ENCODE results near the gene TRDN. TPM values are rescaled to one million over a fixed set of nuclear protein-coding genes. Genes with fewer than 3 reads are reported as not detected.

TRDN gene
- polyA plus RNA-seq, 1 donor from 2014 or later: not detected

DNA sequence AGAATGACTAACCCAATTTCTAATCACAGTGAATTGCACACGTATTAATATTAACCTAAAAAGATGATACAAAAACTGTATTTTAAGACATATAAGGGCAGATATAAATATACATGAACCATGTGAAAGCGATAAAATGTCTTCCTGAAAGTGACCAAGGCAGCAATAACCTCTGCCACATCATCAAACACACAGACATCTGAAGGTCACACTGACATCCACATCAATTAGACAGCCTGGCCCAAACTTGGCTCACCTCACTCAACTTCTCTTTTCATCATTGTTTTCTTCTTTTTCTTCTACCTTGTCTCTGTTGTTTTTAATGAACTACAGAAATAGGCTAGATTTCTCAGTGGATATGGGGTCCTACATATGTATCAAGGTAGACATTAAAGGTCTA is 128.5 kb downstream of the TRDN start:
- no peaks in the 10 kb centered on the region for H3K36me3 ChIP-seq (ENCODE audit: insufficient read depth, low read length)
- H3K4me3 ChIP-seq (ENCODE audit: low read length): no peak overlapping the region
- H2AFZ ChIP-seq (ENCODE audit: low read depth, low read length): no peak overlapping the region
- H3K79me2 ChIP-seq (replicated peaks; ENCODE audit: insufficient read depth, low read length): no peaks in the 10 kb centered on the region
- no peaks in the 10 kb centered on the region for H3K9me3 ChIP-seq (ENCODE audit: low read length)
- no peaks in the 10 kb centered on the region for H3K27me3 ChIP-seq (ENCODE audit: insufficient read depth, low read depth, low read length)
- TF ChIP-seq RAD21 (conservative IDR thresholded peaks at IDR 0.05): no peak
- TF ChIP-seq, protein P1, sequence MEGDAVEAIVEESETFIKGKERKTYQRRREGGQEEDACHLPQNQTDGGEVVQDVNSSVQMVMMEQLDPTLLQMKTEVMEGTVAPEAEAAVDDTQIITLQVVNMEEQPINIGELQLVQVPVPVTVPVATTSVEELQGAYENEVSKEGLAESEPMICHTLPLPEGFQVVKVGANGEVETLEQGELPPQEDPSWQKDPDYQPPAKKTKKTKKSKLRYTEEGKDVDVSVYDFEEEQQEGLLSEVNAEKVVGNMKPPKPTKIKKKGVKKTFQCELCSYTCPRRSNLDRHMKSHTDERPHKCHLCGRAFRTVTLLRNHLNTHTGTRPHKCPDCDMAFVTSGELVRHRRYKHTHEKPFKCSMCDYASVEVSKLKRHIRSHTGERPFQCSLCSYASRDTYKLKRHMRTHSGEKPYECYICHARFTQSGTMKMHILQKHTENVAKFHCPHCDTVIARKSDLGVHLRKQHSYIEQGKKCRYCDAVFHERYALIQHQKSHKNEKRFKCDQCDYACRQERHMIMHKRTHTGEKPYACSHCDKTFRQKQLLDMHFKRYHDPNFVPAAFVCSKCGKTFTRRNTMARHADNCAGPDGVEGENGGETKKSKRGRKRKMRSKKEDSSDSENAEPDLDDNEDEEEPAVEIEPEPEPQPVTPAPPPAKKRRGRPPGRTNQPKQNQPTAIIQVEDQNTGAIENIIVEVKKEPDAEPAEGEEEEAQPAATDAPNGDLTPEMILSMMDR (IDR thresholded peaks at IDR 0.05; ENCODE audit: poor library complexity, severe bottlenecking): no peak
- no peak for TF ChIP-seq MXI1 (conservative IDR thresholded peaks at IDR 0.05; ENCODE audit: poor library complexity, severe bottlenecking)
- no peak for TF ChIP-seq SMC3 (conservative IDR thresholded peaks at IDR 0.05; ENCODE audit: poor library complexity)
- TF ChIP-seq, protein P2, sequence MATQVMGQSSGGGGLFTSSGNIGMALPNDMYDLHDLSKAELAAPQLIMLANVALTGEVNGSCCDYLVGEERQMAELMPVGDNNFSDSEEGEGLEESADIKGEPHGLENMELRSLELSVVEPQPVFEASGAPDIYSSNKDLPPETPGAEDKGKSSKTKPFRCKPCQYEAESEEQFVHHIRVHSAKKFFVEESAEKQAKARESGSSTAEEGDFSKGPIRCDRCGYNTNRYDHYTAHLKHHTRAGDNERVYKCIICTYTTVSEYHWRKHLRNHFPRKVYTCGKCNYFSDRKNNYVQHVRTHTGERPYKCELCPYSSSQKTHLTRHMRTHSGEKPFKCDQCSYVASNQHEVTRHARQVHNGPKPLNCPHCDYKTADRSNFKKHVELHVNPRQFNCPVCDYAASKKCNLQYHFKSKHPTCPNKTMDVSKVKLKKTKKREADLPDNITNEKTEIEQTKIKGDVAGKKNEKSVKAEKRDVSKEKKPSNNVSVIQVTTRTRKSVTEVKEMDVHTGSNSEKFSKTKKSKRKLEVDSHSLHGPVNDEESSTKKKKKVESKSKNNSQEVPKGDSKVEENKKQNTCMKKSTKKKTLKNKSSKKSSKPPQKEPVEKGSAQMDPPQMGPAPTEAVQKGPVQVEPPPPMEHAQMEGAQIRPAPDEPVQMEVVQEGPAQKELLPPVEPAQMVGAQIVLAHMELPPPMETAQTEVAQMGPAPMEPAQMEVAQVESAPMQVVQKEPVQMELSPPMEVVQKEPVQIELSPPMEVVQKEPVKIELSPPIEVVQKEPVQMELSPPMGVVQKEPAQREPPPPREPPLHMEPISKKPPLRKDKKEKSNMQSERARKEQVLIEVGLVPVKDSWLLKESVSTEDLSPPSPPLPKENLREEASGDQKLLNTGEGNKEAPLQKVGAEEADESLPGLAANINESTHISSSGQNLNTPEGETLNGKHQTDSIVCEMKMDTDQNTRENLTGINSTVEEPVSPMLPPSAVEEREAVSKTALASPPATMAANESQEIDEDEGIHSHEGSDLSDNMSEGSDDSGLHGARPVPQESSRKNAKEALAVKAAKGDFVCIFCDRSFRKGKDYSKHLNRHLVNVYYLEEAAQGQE (IDR thresholded peaks at IDR 0.05; ENCODE audit: borderline replicate concordance): no peak
- TF ChIP-seq TAF1 (IDR thresholded peaks at IDR 0.05; ENCODE audit: low read depth): no peak
- TF ChIP-seq EZH2 (IDR thresholded peaks at IDR 0.05; ENCODE audit: borderline replicate concordance, insufficient read depth, low read length, poor library complexity, severe bottlenecking): no peak
- no peak for TF ChIP-seq POLR2AphosphoS5 (IDR thresholded peaks at IDR 0.05)
- TF ChIP-seq EP300 (conservative IDR thresholded peaks at IDR 0.05; ENCODE audit: poor library complexity, severe bottlenecking): no peak
- no peaks in the 10 kb centered on the region for H3F3A ChIP-seq (ENCODE audit: insufficient read depth, low read length, poor library complexity, severe bottlenecking)
- H4K20me1 ChIP-seq (ENCODE audit: insufficient read depth): no peaks in the 10 kb centered on the region
- H3K9ac ChIP-seq (ENCODE audit: low read length): no peak overlapping the region
- H3K4me2 ChIP-seq (ENCODE audit: low read length): no peak overlapping the region
- no peak overlapping the region for H3K27ac ChIP-seq (ENCODE audit: low read length)
- H3K9me2 ChIP-seq (ENCODE audit: insufficient read depth, low read length): no peaks in the 10 kb centered on the region

DNA sequence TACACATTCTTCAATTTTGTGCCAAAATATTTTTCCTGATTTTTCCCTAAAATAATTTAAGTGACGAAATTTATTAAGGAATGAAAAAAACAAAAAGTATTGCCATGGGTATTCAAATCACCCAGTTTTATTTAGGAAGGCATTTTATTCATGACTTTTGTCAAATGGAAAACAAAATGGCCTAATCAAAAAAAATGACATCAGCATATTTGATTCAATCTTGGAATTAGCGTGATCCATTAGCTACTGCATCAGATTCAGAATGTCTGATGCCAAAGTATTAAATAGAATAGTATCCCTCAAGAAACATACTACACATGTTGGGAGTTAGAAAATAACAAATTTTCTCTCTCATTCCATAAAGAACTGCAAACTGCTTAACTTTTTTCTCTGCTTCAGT is 129.2 kb downstream of the TRDN start:
- Histone ChIP-seq H3K9me3 (ENCODE audit: low read length) (no peaks in the 10 kb centered on the region), H3K9me2 (ENCODE audit: insufficient read depth, low read length) (no peaks in the 10 kb centered on the region), H2AFZ (ENCODE audit: low read depth, low read length) (no peak overlapping the region), H3K4me2 (ENCODE audit: low read length) (no peak overlapping the region), H3K27ac (ENCODE audit: low read length) (no peak overlapping the region), H3K79me2 (replicated peaks; ENCODE audit: insufficient read depth, low read length) (no peaks in the 10 kb centered on the region), H3K4me3 (ENCODE audit: low read length) (no peak overlapping the region), H4K20me1 (ENCODE audit: insufficient read depth) (no peaks in the 10 kb centered on the region), H3K27me3 (ENCODE audit: insufficient read depth, low read depth, low read length) (no peaks in the 10 kb centered on the region), H3K36me3 (ENCODE audit: insufficient read depth, low read length) (no peaks in the 10 kb centered on the region), H3F3A (ENCODE audit: insufficient read depth, low read length, poor library complexity, severe bottlenecking) (no peaks in the 10 kb centered on the region), H3K9ac (ENCODE audit: low read length) (no peak overlapping the region)
- no peak for TF ChIP-seq EP300 (conservative IDR thresholded peaks at IDR 0.05; ENCODE audit: poor library complexity, severe bottlenecking)
- TF ChIP-seq, protein P2 (IDR thresholded peaks at IDR 0.05; ENCODE audit: borderline replicate concordance): no peak
- TF ChIP-seq EZH2 (IDR thresholded peaks at IDR 0.05; ENCODE audit: borderline replicate concordance, insufficient read depth, low read length, poor library complexity, severe bottlenecking): no peak
- no peak for TF ChIP-seq RAD21 (conservative IDR thresholded peaks at IDR 0.05)
- TF ChIP-seq, protein P1 (IDR thresholded peaks at IDR 0.05; ENCODE audit: poor library complexity, severe bottlenecking): no peak
- TF ChIP-seq SMC3 (conservative IDR thresholded peaks at IDR 0.05; ENCODE audit: poor library complexity): no peak
- TF ChIP-seq POLR2AphosphoS5 (IDR thresholded peaks at IDR 0.05): no peak
- TF ChIP-seq TAF1 (IDR thresholded peaks at IDR 0.05; ENCODE audit: low read depth): no peak
- no peak for TF ChIP-seq MXI1 (conservative IDR thresholded peaks at IDR 0.05; ENCODE audit: poor library complexity, severe bottlenecking)
